SH-SY5Y (cell line): ENCODE measurements around the gene VMAC.

Experiments used
- GATA2 ChIP-seq: IDR thresholded peaks from 2 replicates; pipeline ENCODE4 v1.6.1; 2011; ENCODE audit warnings: mild to moderate bottlenecking, low read depth, low read length
- GATA3 ChIP-seq: IDR thresholded peaks from 2 replicates; pipeline ENCODE4 v1.6.1; 2011; ENCODE audit warnings: low read depth, mild to moderate bottlenecking, low read length, moderate library complexity

DNA sequence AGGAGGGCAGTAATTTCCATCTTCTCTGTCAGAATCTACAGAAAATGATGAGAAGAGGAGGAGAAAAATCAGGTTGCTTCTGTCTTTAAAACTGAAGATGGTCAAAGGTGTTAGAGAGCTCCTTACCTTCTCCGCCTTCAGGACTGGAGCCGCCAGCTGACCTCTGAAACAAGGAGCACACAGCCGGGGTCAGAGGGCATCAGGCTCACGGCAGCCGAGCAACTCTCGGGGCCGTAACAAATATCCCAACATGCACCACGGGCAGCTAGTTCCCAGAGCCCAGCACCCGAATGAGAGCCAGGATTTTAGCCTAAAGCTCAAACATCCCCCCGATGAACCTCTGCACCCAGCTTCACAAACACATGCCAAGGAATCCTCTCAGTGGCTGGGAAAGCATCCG is 37.0 kb downstream of the VMAC start:
- no peak for TF ChIP-seq GATA3
- no peak for TF ChIP-seq GATA2
